ENCODE results near the gene NDRG3. TPM values are rescaled to one million over a fixed set of nuclear protein-coding genes. Genes with fewer than 3 reads are reported as not detected.

Gene NDRG3
- total RNA-seq, 2 experiments from 2014 or later = 19.2 to 19.3 TPM

GRCh38 chr20:36717657-36718056 lies 28.2 kb downstream of the NDRG3 start:
- TF ChIP-seq, protein P1, sequence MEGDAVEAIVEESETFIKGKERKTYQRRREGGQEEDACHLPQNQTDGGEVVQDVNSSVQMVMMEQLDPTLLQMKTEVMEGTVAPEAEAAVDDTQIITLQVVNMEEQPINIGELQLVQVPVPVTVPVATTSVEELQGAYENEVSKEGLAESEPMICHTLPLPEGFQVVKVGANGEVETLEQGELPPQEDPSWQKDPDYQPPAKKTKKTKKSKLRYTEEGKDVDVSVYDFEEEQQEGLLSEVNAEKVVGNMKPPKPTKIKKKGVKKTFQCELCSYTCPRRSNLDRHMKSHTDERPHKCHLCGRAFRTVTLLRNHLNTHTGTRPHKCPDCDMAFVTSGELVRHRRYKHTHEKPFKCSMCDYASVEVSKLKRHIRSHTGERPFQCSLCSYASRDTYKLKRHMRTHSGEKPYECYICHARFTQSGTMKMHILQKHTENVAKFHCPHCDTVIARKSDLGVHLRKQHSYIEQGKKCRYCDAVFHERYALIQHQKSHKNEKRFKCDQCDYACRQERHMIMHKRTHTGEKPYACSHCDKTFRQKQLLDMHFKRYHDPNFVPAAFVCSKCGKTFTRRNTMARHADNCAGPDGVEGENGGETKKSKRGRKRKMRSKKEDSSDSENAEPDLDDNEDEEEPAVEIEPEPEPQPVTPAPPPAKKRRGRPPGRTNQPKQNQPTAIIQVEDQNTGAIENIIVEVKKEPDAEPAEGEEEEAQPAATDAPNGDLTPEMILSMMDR (IDR thresholded peaks at IDR 0.05) = peak; percentile 32
- DNase-seq (peak; percentile 11), ATAC-seq (no peak)
- H3K4me1 Mint-ChIP-seq (ENCODE audit: low read depth) = peaks cover 6% of the 10 kb centered on the region
- ChIA-PET POLR2A (interaction anchor here (1.6 kb wide), 1 partner anchor 111 kb away, joined by 3 read pairs; no protein-coding TSS in a partner anchor), CTCF (interaction anchor here (0.6 to 1.3 kb wide), 3 partner anchors 50 to 146 kb away, joined by 3 read pairs; a partner anchor contains a TSS)
- H3K4me3 Mint-ChIP-seq = no peak overlapping the region
- intact Hi-C loops (cut with micrococcal nuclease) = no loop called here
- H3K9me3 Mint-ChIP-seq = no peaks in the 10 kb centered on the region
- H3K27ac Mint-ChIP-seq = no peak overlapping the region
- H3K36me3 Mint-ChIP-seq (ENCODE audit: low read depth) = peaks cover 7% of the 10 kb centered on the region
- H3K27me3 Mint-ChIP-seq = no peaks in the 10 kb centered on the region

DNA sequence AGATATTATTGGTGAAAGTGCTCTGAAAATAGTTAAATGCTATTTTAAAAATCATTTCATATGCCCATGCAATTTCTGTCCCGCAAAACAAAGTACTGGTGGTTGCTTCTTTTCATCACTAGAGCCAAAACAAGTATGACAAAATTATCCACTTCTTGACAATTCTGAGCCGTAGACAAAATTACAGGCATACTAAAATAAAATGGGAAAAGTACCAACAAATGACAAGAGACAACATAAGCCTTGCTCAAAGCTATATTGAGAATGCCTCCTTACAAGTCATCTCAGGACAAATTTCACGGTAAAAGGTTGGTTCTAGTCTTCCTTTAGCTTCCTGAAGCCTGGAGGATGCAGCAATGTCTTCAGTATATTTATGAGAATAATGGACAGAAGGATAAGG lies 28.9 kb downstream of the NDRG3 start:
- Mint-ChIP-seq H3K27ac (no peak overlapping the region), H3K4me3 (no peak overlapping the region), H3K9me3 (no peaks in the 10 kb centered on the region), H3K4me1 (ENCODE audit: low read depth) (peaks cover 6% of the 10 kb centered on the region), H3K36me3 (ENCODE audit: low read depth) (peaks cover 7% of the 10 kb centered on the region), H3K27me3 (no peaks in the 10 kb centered on the region)
- ChIA-PET CTCF (interaction anchor here (1.0 to 1.3 kb wide), 3 partner anchors 38 to 146 kb away, joined by 3 to 4 read pairs (median 3); a partner anchor contains a TSS), POLR2A (interaction anchor here (1.6 kb wide), 1 partner anchor 111 kb away, joined by 3 read pairs; no protein-coding TSS in a partner anchor)
- DNase-seq (no peak), ATAC-seq (no peak)
- TF ChIP-seq, protein P1 (IDR thresholded peaks at IDR 0.05) = no peak
- intact Hi-C loops (cut with micrococcal nuclease) = no loop called here

GRCh38 chr20:36712775-36713174 lies 33.1 kb downstream of the NDRG3 start:
- CTCF ChIA-PET = interaction anchor here (0.8 to 1.6 kb wide), 4 partner anchors 21 to 273 kb away, joined by 3 to 4 read pairs (median 3); partner anchors contain the start of gene DSN1
- no peak overlapping the region for H3K4me3 Mint-ChIP-seq
- no peaks in the 10 kb centered on the region for H3K27me3 Mint-ChIP-seq
- ATAC-seq = no peak
- POLR2A ChIA-PET = interaction anchor here (0.7 kb wide), 1 partner anchor 47 kb away, joined by 3 read pairs; no protein-coding TSS in a partner anchor
- intact Hi-C loops (cut with micrococcal nuclease) = no loop called here
- H3K36me3 Mint-ChIP-seq (ENCODE audit: low read depth) = no peaks in the 10 kb centered on the region
- no peaks in the 10 kb centered on the region for H3K9me3 Mint-ChIP-seq
- no peaks in the 10 kb centered on the region for H3K4me1 Mint-ChIP-seq (ENCODE audit: low read depth)
- no peak overlapping the region for H3K27ac Mint-ChIP-seq
- TF ChIP-seq, protein P1 (IDR thresholded peaks at IDR 0.05) = no peak
- DNase-seq = no peak

DNA sequence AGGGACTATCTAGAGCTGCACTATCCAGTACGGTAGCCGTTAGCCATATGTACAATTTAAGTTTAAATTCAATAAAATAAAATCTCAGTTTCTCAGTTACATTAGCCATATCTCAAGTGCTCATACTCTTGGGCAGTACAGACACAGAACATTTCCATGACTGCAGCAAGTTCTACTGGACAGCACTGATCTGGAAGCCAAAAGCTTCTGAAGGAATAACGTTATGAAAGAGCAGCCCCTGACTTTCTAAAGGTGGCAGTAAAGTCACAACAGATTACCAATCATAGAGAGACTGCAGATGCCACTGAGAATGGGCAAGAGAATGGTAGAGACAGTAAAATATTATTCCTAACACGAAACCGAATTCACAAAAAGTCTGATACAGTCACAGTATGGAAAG lies 36.8 kb downstream of the NDRG3 start:
- no peak for DNase-seq

DNA sequence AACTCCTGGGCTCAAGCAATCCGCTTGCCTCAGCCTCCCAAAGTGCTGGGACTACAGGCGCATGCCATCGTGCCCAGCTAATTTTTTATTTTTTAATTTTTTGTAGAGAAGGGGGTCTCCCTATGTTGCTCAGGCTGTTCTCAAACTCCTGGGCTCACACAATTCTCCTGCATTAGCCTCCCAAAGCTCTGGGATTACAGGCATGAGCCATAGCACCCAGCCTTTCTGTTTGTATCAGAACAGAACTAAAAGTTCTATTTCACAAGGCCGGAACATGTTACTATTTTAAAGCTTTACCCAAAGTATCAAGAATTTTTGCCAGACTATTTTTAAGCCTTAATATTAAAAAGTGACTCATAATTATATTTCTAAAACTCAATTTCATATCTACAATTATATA lies 42.4 kb downstream of the NDRG3 start:
- Mint-ChIP-seq H3K9me3 (no peaks in the 10 kb centered on the region), H3K4me1 (ENCODE audit: low read depth) (no peaks in the 10 kb centered on the region), H3K27me3 (no peaks in the 10 kb centered on the region), H3K4me3 (no peak overlapping the region), H3K27ac (no peak overlapping the region), H3K36me3 (ENCODE audit: low read depth) (no peaks in the 10 kb centered on the region)
- intact Hi-C loops (cut with micrococcal nuclease) = no loop called here
- ATAC-seq (no peak), DNase-seq (no peak)
- TF ChIP-seq, protein P1 (IDR thresholded peaks at IDR 0.05) = no peak
- POLR2A ChIA-PET = no interaction called here
- CTCF ChIA-PET = interaction anchor here (0.7 kb wide), 1 partner anchor 51 kb away, joined by 3 read pairs; no protein-coding TSS in a partner anchor

More for the DNA sequence above, 36.8 kb downstream of the NDRG3 start:
- no peak for ATAC-seq
- no peak overlapping the region for H3K27ac Mint-ChIP-seq
- H3K27me3 Mint-ChIP-seq = no peaks in the 10 kb centered on the region
- ChIA-PET POLR2A (no interaction called here), CTCF (interaction anchor here (0.6 kb wide), 1 partner anchor 66 kb away, joined by 3 read pairs; no protein-coding TSS in a partner anchor)
- TF ChIP-seq, protein P1 (IDR thresholded peaks at IDR 0.05) = no peak
- no peaks in the 10 kb centered on the region for H3K9me3 Mint-ChIP-seq
- no peak overlapping the region for H3K4me3 Mint-ChIP-seq
- intact Hi-C loops (cut with micrococcal nuclease) = no loop called here
- no peaks in the 10 kb centered on the region for H3K36me3 Mint-ChIP-seq (ENCODE audit: low read depth)
- H3K4me1 Mint-ChIP-seq (ENCODE audit: low read depth) = no peaks in the 10 kb centered on the region
